AG20443 (cell line): ENCODE results near the gene NFATC3.

Source experiments
- DNase-seq: peaks from one replicate; pipeline ENCODE4 v3.0.0; 2012; ENCODE audit warnings: low spot score, mixed read lengths

The NFATC3 gene

GRCh38 chr16:68251832-68252231, 166.7 kb downstream of the NFATC3 start:
- no peak for DNase-seq

- DNase-seq: no peak
Observed at GRCh38 chr16:68252383-68252782, 167.2 kb downstream of the NFATC3 start.

GRCh38 chr16:68253721-68254120, 168.6 kb downstream of the NFATC3 start:
- DNase-seq: no peak

GRCh38 chr16:68255712-68256111, 170.5 kb downstream of the NFATC3 start:
- no peak for DNase-seq

GRCh38 chr16:68257251-68257905, 172.2 kb downstream of the NFATC3 start:
- no peak for DNase-seq

GRCh38 chr16:68257906-68258800, 173.0 kb downstream of the NFATC3 start:
- peak; percentile 46 for DNase-seq

GRCh38 chr16:68259007-68259825, 174.0 kb downstream of the NFATC3 start:
- DNase-seq: no peak

GRCh38 chr16:68263559-68264127, 178.5 kb downstream of the NFATC3 start:
- DNase-seq: no peak

- peak; percentile 93 for DNase-seq
Observed at GRCh38 chr16:68264128-68265077, 179.2 kb downstream of the NFATC3 start, which contains the start of gene SLC7A6. Gene SLC7A6 (plus strand): TSS chr16:68264526. CDS start chr16:68274727, 10,201 bp downstream.

GRCh38 chr16:68265078-68265920, 180.1 kb downstream of the NFATC3 start:
- peak; percentile 79 for DNase-seq

- no peak for DNase-seq
Observed at GRCh38 chr16:68267612-68268405, 182.6 kb downstream of the NFATC3 start.

GRCh38 chr16:68269793-68270192, 184.6 kb downstream of the NFATC3 start:
- no peak for DNase-seq

- no peak for DNase-seq
Observed at GRCh38 chr16:68270353-68270752, 185.2 kb downstream of the NFATC3 start.

- no peak for DNase-seq
Observed at GRCh38 chr16:68272507-68273209, 187.5 kb downstream of the NFATC3 start.

- no peak for DNase-seq
Observed at GRCh38 chr16:68273459-68273858, 188.3 kb downstream of the NFATC3 start.

- DNase-seq: no peak
Observed at GRCh38 chr16:68273896-68274295, 188.7 kb downstream of the NFATC3 start.

GRCh38 chr16:68274441-68274840, 189.3 kb downstream of the NFATC3 start:
- DNase-seq: no peak

GRCh38 chr16:68275611-68276191, 190.5 kb downstream of the NFATC3 start:
- no peak for DNase-seq
